ENCODE data around the gene ITGB3. TPM values are rescaled to one million over a fixed set of nuclear protein-coding genes. Genes with fewer than 3 reads are reported as not detected.
"Not testable (repeated sequence)": the region's sequence is repeated elsewhere in the genome, so short reads cannot be mapped to it uniquely, and the experiment has no call there.

The ITGB3 gene
- total RNA-seq, 1 experiment from 2014 or later: 28.0 TPM

DNA sequence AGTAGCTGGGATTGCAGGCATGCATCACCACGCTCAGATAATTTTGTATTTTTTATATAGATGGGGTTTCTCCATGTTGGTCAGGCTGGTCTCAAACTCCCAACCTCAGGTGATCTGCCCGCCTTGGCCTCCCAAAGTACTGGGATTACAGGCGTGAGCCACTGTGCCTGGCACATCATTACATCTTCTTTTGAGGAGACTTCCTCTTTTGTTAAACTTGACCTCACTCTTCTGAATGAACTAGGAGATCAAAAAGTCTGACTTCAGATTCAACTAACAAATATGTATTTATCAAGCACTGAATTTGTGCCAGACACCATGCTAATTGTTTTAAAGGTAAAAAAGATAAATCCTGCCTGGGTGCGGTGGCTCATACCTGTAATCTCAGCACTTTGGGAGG is 36.8 kb upstream of the ITGB3 start:
- H3K36me3 ChIP-seq; H3K27ac ChIP-seq; H3K9me3 ChIP-seq (replicated peaks); H3K4me3 ChIP-seq; H3K27me3 ChIP-seq; DNase-seq: not testable (repeated sequence)
- H3K4me1 ChIP-seq: peaks cover 15% of the 10 kb centered on the region

- peaks cover 15% of the 10 kb centered on the region for H3K4me1 ChIP-seq
- not testable (repeated sequence) for H3K9me3 ChIP-seq (replicated peaks); DNase-seq; H3K27ac ChIP-seq; H3K27me3 ChIP-seq; H3K4me3 ChIP-seq; H3K36me3 ChIP-seq
Measured at GRCh38 chr17:47217279-47217678, 36.3 kb upstream of the ITGB3 start.

DNA sequence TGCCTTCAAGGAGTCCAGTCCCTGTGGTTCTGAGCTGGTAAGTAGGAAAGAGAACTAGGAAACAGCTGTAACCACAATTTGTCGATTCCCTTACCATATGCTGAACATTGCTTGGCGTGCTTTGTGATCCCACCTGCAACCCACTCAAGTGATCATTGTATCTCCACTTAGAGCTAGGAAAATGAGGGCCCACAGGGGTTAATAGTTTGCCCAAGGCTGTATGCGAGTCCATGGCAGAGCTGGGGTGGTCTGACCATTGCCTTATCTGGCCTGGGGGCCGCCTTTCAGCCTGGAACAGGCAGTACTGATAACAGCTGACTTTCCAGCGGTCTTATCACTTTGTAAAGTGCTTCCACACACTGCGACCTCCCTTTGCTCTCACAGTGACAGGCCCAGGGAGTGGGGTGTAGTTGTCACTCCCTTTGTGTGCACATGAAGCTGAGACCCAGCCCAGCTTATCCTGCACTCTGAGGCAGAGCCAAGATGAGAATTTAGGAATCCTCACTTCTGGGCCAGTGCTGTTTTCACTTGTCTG is 34.7 kb upstream of the ITGB3 start:
- Histone ChIP-seq H3K36me3 (no peaks in the 10 kb centered on the region; the same call in 1 of the 2 replicates), H3K9me3 (replicated peaks) (no peaks in the 10 kb centered on the region), H3K4me3 (no peak overlapping the region), H3K4me1 (peaks cover 15% of the 10 kb centered on the region), H3K27me3 (no peaks in the 10 kb centered on the region), H3K27ac (no peak overlapping the region; the same call in 1 of the 2 replicates)
- peak in 1 of 2 experiments; percentile 37 for DNase-seq

DNA sequence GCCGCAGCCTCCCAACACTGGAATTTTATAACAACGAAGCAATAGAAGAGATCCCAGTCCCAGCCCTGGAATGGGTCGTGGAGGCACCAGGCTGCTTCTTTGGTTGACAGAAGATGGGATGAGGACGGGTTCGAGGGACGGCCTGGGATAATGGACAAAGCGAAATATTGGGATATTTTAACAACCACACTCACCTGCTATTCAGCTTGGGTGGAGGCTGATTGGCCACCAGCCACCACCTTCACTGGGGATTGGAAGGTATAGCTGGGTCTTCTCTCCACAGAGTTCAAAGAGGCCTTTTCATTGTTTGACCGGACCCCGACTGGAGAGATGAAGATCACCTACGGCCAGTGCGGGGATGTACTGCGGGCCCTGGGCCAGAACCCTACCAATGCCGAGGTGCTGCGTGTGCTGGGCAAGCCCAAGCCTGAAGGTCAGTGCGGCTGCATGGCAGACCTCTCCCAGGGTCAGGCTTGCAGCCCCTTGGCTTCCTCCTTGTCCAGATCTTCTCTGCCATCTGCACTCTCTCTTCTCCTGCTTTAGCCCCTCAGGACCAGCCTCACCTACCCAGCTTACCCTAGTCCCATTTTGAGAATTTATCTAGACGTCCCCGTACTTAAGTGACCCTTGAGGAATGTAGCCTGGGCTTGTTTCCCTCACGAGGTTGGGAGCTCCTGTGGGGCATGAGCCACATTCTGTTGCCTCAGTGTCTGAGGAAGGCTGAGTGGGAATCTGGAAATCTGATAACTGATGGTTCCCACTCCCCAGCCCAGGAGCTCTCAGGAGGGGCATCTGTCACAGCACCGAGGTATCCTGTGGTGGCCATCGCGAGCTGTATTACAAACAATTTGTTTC is 33.8 kb upstream of the ITGB3 start:
- no peak for DNase-seq
- Histone ChIP-seq H3K27me3 (no peaks in the 10 kb centered on the region), H3K27ac (no peak overlapping the region), H3K9me3 (replicated peaks) (0 out of 2 replicates have a peak, but pooled peaks cover 2% of the 10 kb centered on the region), H3K36me3 (no peaks in the 10 kb centered on the region; the same call in 1 of the 2 replicates), H3K4me3 (no peak overlapping the region), H3K4me1 (peaks cover 16% of the 10 kb centered on the region)

DNA sequence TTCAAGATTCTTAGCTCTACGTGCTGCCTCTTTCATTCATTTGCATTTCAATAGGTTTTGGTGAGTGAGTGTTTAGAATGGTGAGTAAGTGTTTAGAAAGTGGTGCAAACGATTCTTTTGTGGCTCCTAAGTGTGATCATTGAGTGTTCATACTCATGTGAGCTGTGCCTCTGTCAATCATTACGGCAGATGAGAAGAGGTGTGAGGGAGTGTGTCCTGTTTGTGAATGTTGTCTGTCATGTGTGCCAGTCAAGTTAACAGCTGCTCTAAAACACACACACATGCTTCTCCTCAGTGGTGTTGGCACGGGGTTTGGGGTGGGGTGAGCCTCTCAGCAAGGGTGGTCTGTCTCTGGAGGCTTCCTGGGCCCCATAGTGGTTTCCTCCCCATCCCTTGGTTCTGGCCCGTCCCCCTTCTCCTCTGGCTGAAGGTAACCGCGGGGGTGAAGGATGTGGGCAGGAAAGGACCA is 33.1 kb upstream of the ITGB3 start:
- Histone ChIP-seq H3K4me3 (no peak overlapping the region), H3K4me1 (peaks cover 23% of the 10 kb centered on the region), H3K27me3 (no peaks in the 10 kb centered on the region), H3K36me3 (no peaks in the 10 kb centered on the region; the same call in 1 of the 2 replicates), H3K9me3 (replicated peaks) (0 out of 2 replicates have a peak, but pooled peaks cover 2% of the 10 kb centered on the region), H3K27ac (no peak overlapping the region)
- DNase-seq: no peak

- H3K9me3 ChIP-seq (replicated peaks): 0 out of 2 replicates have a peak, but pooled peaks cover 2% of the 10 kb centered on the region
- H3K36me3 ChIP-seq: no peaks in the 10 kb centered on the region; the same call in 1 of the 2 replicates
- no peaks in the 10 kb centered on the region for H3K27me3 ChIP-seq
- H3K4me1 ChIP-seq: peaks cover 23% of the 10 kb centered on the region
- DNase-seq: no peak
- H3K27ac ChIP-seq: no peak overlapping the region
- no peak overlapping the region for H3K4me3 ChIP-seq
Measured at GRCh38 chr17:47221154-47221553, 32.5 kb upstream of the ITGB3 start.

GRCh38 chr17:47222047-47222446 is 31.6 kb upstream of the ITGB3 start:
- Histone ChIP-seq H3K27me3 (no peaks in the 10 kb centered on the region), H3K36me3 (no peaks in the 10 kb centered on the region; the same call in 1 of the 2 replicates), H3K4me1 (peaks cover 23% of the 10 kb centered on the region), H3K4me3 (no peak overlapping the region), H3K27ac (no peak overlapping the region), H3K9me3 (replicated peaks) (0 out of 2 replicates have a peak, but pooled peaks cover 2% of the 10 kb centered on the region)
- no peak for DNase-seq

- H3K4me3 ChIP-seq: no peak overlapping the region
- 0 out of 2 replicates have a peak, but pooled peaks cover 2% of the 10 kb centered on the region for H3K9me3 ChIP-seq (replicated peaks)
- H3K27ac ChIP-seq: no peak overlapping the region
- H3K4me1 ChIP-seq: peaks cover 23% of the 10 kb centered on the region
- H3K27me3 ChIP-seq: no peaks in the 10 kb centered on the region
- no peak for DNase-seq
- no peaks in the 10 kb centered on the region; the same call in 1 of the 2 replicates for H3K36me3 ChIP-seq
Measured at GRCh38 chr17:47223007-47223406, 30.6 kb upstream of the ITGB3 start.

- H3K9me3 ChIP-seq (replicated peaks): 0 out of 2 replicates have a peak, but pooled peaks cover 2% of the 10 kb centered on the region
- H3K4me1 ChIP-seq: peaks cover 18% of the 10 kb centered on the region
- no peak for DNase-seq
- no peak overlapping the region for H3K27ac ChIP-seq
- H3K36me3 ChIP-seq: no peaks in the 10 kb centered on the region; the same call in 1 of the 2 replicates
- no peaks in the 10 kb centered on the region for H3K27me3 ChIP-seq
- H3K4me3 ChIP-seq: no peak overlapping the region
Measured at GRCh38 chr17:47223460-47223859, 30.2 kb upstream of the ITGB3 start.

GRCh38 chr17:47224077-47224476 is 29.6 kb upstream of the ITGB3 start:
- peaks cover 12% of the 10 kb centered on the region for H3K4me1 ChIP-seq

GRCh38 chr17:47224966-47225365 is 28.7 kb upstream of the ITGB3 start:
- Histone ChIP-seq H3K27ac (peak overlapping the region; percentile 57), H3K36me3 (no peaks in the 10 kb centered on the region; the same call in 1 of the 2 replicates), H3K4me3 (no peak overlapping the region), H3K9me3 (replicated peaks) (0 out of 2 replicates have a peak, but pooled peaks cover 2% of the 10 kb centered on the region), H3K4me1 (peaks cover 8% of the 10 kb centered on the region), H3K27me3 (no peaks in the 10 kb centered on the region)
- DNase-seq: no peak

More at GRCh38 chr17:47224077-47224476, 29.6 kb upstream of the ITGB3 start:
- not testable (repeated sequence) for H3K36me3 ChIP-seq; H3K27ac ChIP-seq; H3K9me3 ChIP-seq (replicated peaks); H3K4me3 ChIP-seq; DNase-seq; H3K27me3 ChIP-seq

DNA sequence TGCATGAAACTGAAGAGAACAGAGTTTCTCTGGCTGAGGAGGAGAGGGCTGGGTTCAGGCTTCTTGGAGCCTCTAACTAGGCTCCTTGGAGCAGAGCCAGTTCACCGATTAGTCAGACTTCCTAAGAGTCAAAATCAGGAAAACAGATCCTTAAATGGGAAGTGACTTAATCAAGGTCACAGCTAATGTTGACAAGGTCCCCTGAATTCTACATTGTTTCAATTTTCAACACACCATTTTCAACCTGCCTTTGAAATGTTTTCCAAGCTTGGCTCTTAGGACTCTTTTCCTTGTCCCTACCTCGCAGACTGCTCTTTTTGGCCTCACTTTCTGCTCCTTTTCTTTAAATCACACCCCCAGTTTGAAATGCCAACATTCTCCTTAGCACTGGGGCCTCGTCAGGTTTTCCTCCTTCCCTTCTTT is 28.2 kb upstream of the ITGB3 start:
- Histone ChIP-seq H3K27me3 (no peaks in the 10 kb centered on the region), H3K36me3 (no peaks in the 10 kb centered on the region; the same call in 1 of the 2 replicates), H3K27ac (peak overlapping the region; percentile 57), H3K9me3 (replicated peaks) (0 out of 2 replicates have a peak, but pooled peaks cover 2% of the 10 kb centered on the region), H3K4me3 (no peak overlapping the region), H3K4me1 (peaks cover 11% of the 10 kb centered on the region)
- DNase-seq: peak; percentile 69 to 83

- no peaks in the 10 kb centered on the region; the same call in 1 of the 2 replicates for H3K36me3 ChIP-seq
- DNase-seq: no peak
- H3K27ac ChIP-seq: no peak overlapping the region
- H3K4me1 ChIP-seq: peaks cover 14% of the 10 kb centered on the region
- no peaks in the 10 kb centered on the region for H3K27me3 ChIP-seq
- H3K9me3 ChIP-seq (replicated peaks): 0 out of 2 replicates have a peak, but pooled peaks cover 2% of the 10 kb centered on the region
- no peak overlapping the region for H3K4me3 ChIP-seq
Measured at GRCh38 chr17:47225911-47226688, 27.5 kb upstream of the ITGB3 start.

GRCh38 chr17:47227862-47228261 is 25.8 kb upstream of the ITGB3 start:
- Histone ChIP-seq H3K4me1 (peaks cover 14% of the 10 kb centered on the region), H3K36me3 (no peaks in the 10 kb centered on the region; the same call in 1 of the 2 replicates), H3K4me3 (no peak overlapping the region), H3K9me3 (replicated peaks) (0 out of 2 replicates have a peak, but pooled peaks cover 2% of the 10 kb centered on the region), H3K27ac (no peak overlapping the region), H3K27me3 (no peaks in the 10 kb centered on the region)
- no peak for DNase-seq
